Uterus (tissue), 4 donors: Measurements from ENCODE around the gene ATP6V1B1. TPM values are rescaled to one million over a fixed set of nuclear protein-coding genes. Genes with fewer than 3 reads are reported as not detected.

Experiments used
- DNase-seq, 2 donors: peaks; one replicate each; pipeline ENCODE4 v3.0.0-alpha.2; 2019 to 2020
- H3K27ac ChIP-seq, 2 donors: fragments of 200-600 bp; sonication (generic); 1 replicate in 1 of 2; 2 replicates in 1 of 2; pipeline ENCODE4 v1.5.1; 2016 to 2018
- H3K27me3 ChIP-seq, 2 donors: fragments of 200-600 bp; sonication (generic); one replicate each; pipeline ENCODE4 v1.5.1; 2018 to 2019; ENCODE audit warnings: control low read depth in 1 of 2
- H3K36me3 ChIP-seq, 2 donors: fragments of 200-600 bp; sonication (generic); one replicate each; pipeline ENCODE4 v1.5.1; 2019; ENCODE audit warnings: control low read depth in 1 of 2
- H3K4me1 ChIP-seq, 2 donors: fragments of 200-600 bp; sonication (generic); one replicate each; pipeline ENCODE4 v1.5.1; 2018 to 2019; ENCODE audit warnings: control low read depth in 1 of 2
- H3K4me3 ChIP-seq, 2 donors: fragments of 200-600 bp; sonication (generic); 1 replicate in 1 of 2; 2 replicates in 1 of 2; pipeline ENCODE4 v1.5.1; 2018 to 2019; ENCODE audit warnings: mild to moderate bottlenecking in 1 of 2
- H3K9me3 ChIP-seq, 2 donors: fragments of 200-600 bp; sonication (generic); one replicate each; pipeline ENCODE4 v1.5.1; 2019; ENCODE audit warnings: control low read depth in 1 of 2
- CTCF ChIP-seq, 4 experiments: fragments of 200-600 bp in 2 of 4; fragments of 450-650 bp in 2 of 4; sonication (generic) in 2 of 4; IDR thresholded peaks; one replicate each; pipeline ENCODE4 v1.5.1; 2016 to 2019; ENCODE audit warnings: antibody characterized with exemption in 4 of 4, mild to moderate bottlenecking in 2 of 4, moderate library complexity in 1 of 4
- POLR2A ChIP-seq, 2 donors: fragments of 450-650 bp; IDR thresholded peaks; one replicate each; pipeline ENCODE4 v1.6.1; 2016; ENCODE audit warnings: antibody characterized with exemption in 2 of 2, mild to moderate bottlenecking in 1 of 2, moderate library complexity in 1 of 2
- intact Hi-C: fragments of 100-400 bp; cut with DNase I; formaldehyde crosslinking; loops from one replicate; pipeline ENCODE4 v1.15.1; 2023; ENCODE audit warnings: low total_unique reads
- total RNA-seq, 4 donors: library from RNA; depleted of rRNA in 3 of 4; stranded (reverse); fragments of >200 nt in 3 of 4; gene quantifications; one replicate each; pipeline versions ENCODE4 v1.1.0 to v1.2.4, GENCODE V29; 2014 to 2023
- donor health status: DM: yes; HTN: yes; CAD: no.

The ATP6V1B1 gene
- total RNA-seq, 4 donors from 2014 or later = 3.4 to 3.7 TPM; not detected in 2

- Histone ChIP-seq H3K9me3 (no peaks in the 10 kb centered on the region), H3K36me3 (no peaks in the 10 kb centered on the region), H3K27ac (peak overlapping the region in 1 of 2 donors; percentile 9), H3K4me1 (peaks cover 0 to 25% of the 10 kb centered on the region in 2 donors), H3K4me3 (peak overlapping the region; percentile 26 to 38), H3K27me3 (peaks cover 0 to 69% of the 10 kb centered on the region in 2 donors)
- intact Hi-C loops = no loop called here
- no peak for DNase-seq
- no peak for TF ChIP-seq CTCF (IDR thresholded peaks at IDR 0.05)
- TF ChIP-seq POLR2A (IDR thresholded peaks at IDR 0.05) = no peak
These were observed 34.3 kb upstream of the ATP6V1B1 start for GRCh38 chr2:70901227-70902066.

- Histone ChIP-seq H3K4me3 (peak overlapping the region; percentile 26 to 38), H3K27me3 (peaks cover 0 to 68% of the 10 kb centered on the region in 2 donors), H3K4me1 (peaks cover 0 to 25% of the 10 kb centered on the region in 2 donors), H3K36me3 (no peaks in the 10 kb centered on the region), H3K9me3 (no peaks in the 10 kb centered on the region), H3K27ac (peak overlapping the region in 1 of 2 donors; percentile 9)
- TF ChIP-seq POLR2A (IDR thresholded peaks at IDR 0.05) (no peak), CTCF (IDR thresholded peaks at IDR 0.05) (no peak)
- intact Hi-C loops = no loop called here
- DNase-seq = no peak
These were observed 33.6 kb upstream of the ATP6V1B1 start for GRCh38 chr2:70902067-70902442.

GRCh38 chr2:70902579-70902978 is 33.1 kb upstream of the ATP6V1B1 start:
- H3K27me3 ChIP-seq = peaks cover 0 to 68% of the 10 kb centered on the region in 2 donors
- DNase-seq = no peak

GRCh38 chr2:70903171-70903570 is 32.5 kb upstream of the ATP6V1B1 start:
- Histone ChIP-seq H3K4me1 (peaks cover 0 to 25% of the 10 kb centered on the region in 2 donors), H3K27me3 (peaks cover 0 to 68% of the 10 kb centered on the region in 2 donors), H3K9me3 (no peaks in the 10 kb centered on the region), H3K27ac (no peak overlapping the region), H3K36me3 (no peaks in the 10 kb centered on the region), H3K4me3 (no peak overlapping the region)
- TF ChIP-seq CTCF (IDR thresholded peaks at IDR 0.05) (no peak), POLR2A (IDR thresholded peaks at IDR 0.05) (no peak)
- no peak for DNase-seq
- intact Hi-C loops = no loop called here

More at GRCh38 chr2:70902579-70902978, 33.1 kb upstream of the ATP6V1B1 start:
- Histone ChIP-seq H3K4me3 (no peak overlapping the region), H3K36me3 (no peaks in the 10 kb centered on the region), H3K27ac (no peak overlapping the region), H3K9me3 (no peaks in the 10 kb centered on the region), H3K4me1 (peaks cover 0 to 25% of the 10 kb centered on the region in 2 donors)
- TF ChIP-seq CTCF (IDR thresholded peaks at IDR 0.05) = no peak
- TF ChIP-seq POLR2A (IDR thresholded peaks at IDR 0.05) = no peak
- intact Hi-C loops = no loop called here

GRCh38 chr2:70903641-70904340 is 31.9 kb upstream of the ATP6V1B1 start:
- TF ChIP-seq CTCF (IDR thresholded peaks at IDR 0.05) = no peak
- TF ChIP-seq POLR2A (IDR thresholded peaks at IDR 0.05) = no peak
- Histone ChIP-seq H3K4me1 (peaks cover 0 to 25% of the 10 kb centered on the region in 2 donors), H3K36me3 (no peaks in the 10 kb centered on the region), H3K4me3 (no peak overlapping the region), H3K9me3 (no peaks in the 10 kb centered on the region), H3K27ac (no peak overlapping the region), H3K27me3 (peaks cover 0 to 72% of the 10 kb centered on the region in 2 donors)
- intact Hi-C loops = no loop called here
- no peak for DNase-seq
